Choroid plexus epithelial cell (primary cell): Measurements from ENCODE around the gene HSPH1.

ENCODE experiments used
- DNase-seq: peaks from one replicate; pipeline ENCODE4 v3.0.0-alpha.2; 2010; ENCODE audit warnings: low read depth
- H3K4me3 ChIP-seq: 2 replicates; pipeline ENCODE4 v1.5.1; 2011; ENCODE audit warnings: low read depth, mild to moderate bottlenecking, control low read depth, low read length, moderate library complexity
- CTCF ChIP-seq: conservative IDR thresholded peaks from 2 replicates; pipeline ENCODE4 v1.5.1; 2011; ENCODE audit warnings: low read depth, mild to moderate bottlenecking, control low read depth, inconsistent platforms, low read length, moderate library complexity

HSPH1 gene

GRCh38 chr13:31122143-31122542 is 39.6 kb downstream of the HSPH1 start:
- no peak overlapping the region for H3K4me3 ChIP-seq
- no peak for DNase-seq
- TF ChIP-seq CTCF: no peak

- no peak for TF ChIP-seq CTCF
- DNase-seq: no peak
- no peak overlapping the region for H3K4me3 ChIP-seq
These were observed 40.1 kb downstream of the HSPH1 start for GRCh38 chr13:31121379-31122140.

DNA sequence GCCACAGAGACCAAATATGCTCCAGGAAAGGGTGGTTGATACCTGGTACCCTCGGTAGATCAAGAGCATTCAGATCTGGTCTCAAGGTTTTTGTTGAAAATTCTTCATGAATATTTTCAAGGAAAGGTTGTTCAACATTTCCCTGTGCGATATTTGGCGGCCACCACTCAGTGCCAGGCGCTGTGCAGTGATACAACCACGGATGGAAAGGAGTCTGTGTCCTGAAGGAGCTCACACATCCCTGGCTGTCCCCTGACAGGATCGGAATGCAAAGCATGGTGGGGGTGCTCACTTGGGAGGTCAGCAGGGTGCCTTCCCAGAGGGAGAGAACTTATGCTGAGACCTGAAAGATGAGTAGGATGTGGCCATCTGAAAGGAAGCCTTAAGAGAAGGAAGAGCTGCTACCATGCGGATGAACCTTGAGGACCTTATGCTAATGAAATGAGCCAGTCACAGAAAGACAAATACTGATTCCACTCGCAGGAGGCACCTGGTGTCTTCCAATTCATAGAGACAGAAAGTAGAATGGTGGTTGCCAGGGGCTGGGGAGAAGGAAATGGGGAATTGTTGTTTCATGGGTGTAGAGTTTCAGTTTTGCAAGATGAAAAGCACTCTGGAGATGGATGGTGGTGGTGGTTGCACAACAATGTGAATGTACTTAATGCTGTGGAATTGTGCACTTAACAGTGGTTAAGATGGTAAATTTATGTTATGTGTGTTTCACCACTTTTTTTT is 41.6 kb downstream of the HSPH1 start:
- no peak for TF ChIP-seq CTCF
- peak; percentile 62 for DNase-seq

DNA sequence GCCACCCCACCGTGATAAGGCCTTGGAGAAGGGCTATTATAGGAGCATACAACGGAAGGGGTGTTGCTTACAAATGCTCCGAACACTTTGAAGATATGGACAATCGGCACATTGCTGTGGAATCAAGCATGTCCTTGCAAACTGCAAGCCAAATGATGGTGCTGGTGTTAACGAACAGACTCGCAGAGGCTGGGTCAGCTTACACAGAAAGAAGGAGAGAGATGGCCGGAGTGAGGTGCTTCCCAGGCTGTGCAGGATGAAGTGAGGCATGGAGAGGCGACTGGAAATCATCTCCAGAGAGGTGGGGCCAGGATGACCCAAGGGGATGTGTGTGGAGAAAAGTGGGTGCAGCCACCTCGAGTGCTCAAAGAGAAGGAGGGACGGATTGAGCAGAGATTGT is 42.2 kb downstream of the HSPH1 start:
- TF ChIP-seq CTCF: no peak
- no peak overlapping the region for H3K4me3 ChIP-seq
- DNase-seq: no peak

More for the DNA sequence above, 41.6 kb downstream of the HSPH1 start:
- H3K4me3 ChIP-seq: no peak overlapping the region

DNA sequence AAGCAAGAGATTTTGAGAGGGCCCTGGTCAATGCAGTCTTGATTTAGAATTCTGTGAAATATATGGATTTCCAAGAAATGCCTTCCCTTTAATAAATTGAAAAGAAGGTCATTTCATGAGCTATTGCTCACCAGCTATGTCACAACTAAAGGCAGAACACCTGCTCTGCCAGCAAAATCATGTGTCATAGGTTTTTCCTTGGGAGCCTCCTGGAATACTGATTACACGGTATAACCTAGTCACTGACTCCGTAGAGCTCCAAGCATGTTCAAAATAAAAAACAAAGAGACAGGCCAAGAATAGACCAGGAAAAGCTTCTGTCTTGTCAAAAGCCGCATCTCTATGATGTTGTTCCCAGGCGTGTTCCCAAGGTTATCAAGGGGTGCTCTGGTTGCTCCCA is 45.5 kb downstream of the HSPH1 start:
- TF ChIP-seq CTCF: no peak
- H3K4me3 ChIP-seq: no peak overlapping the region
- no peak for DNase-seq

DNA sequence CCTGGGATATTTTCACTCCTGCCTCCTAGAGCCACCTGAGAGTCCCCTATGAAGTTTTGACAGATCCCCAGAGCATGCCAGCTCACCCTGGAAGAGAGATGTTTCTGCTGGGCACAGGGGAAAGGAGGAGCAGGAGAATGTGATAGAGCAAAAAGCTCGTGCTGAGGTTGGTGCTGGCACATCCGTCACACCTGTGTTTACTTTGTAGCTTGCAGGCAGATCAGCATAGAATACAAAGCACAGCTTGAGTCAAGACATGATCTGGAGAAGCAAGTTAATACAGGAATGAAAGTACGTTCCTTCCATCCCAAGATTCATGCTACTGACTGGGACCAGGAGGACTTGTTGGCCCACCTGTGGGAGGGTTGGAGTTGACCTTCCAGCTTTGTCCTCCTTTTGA is 46.1 kb downstream of the HSPH1 start:
- H3K4me3 ChIP-seq: no peak overlapping the region
- no peak for TF ChIP-seq CTCF
- DNase-seq: no peak
